Skin of body (tissue), 2 donors: Measurements from ENCODE around the gene CORIN. TPM values are rescaled to one million over a fixed set of nuclear protein-coding genes. Genes with fewer than 3 reads are reported as not detected.

Source experiments
- DNase-seq: peaks from one replicate; lab custom pipeline; 2025; lab: John Stamatoyannopoulos, UW
- total RNA-seq: library from RNA; depleted of rRNA; stranded (reverse); fragments of >200 nt; gene quantifications from one replicate; pipeline ENCODE4 v1.2.3, GENCODE V29; 2014

The CORIN gene
- total RNA-seq = 11.8 TPM

- DNase-seq = no peak
These were observed at the start of gene CORIN for GRCh38 chr4:47837908-47838294. Gene CORIN, minus strand, starts transcription at chr4:47838067. Its CDS starts 118 bp downstream, at chr4:47837949.

DNA sequence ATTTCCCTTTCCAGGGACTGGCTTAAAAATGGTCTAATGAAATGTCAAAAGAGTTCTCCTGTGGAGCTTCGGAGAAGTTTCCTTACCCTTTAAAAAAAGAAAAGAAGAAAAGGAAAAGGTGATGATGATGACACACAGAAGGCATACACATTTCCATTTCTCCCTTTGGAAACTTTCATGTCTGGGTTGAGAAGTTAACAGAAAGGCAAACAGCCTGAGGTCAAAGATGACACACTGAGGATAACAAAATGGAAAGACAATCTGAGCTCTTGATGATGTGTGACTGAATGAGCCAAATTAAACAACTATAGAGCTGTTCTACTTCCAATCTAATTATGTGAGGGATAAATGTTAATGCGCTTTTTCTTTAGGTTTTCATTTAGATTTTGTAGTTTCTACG lies 44.4 kb upstream of the CORIN start:
- no peak for DNase-seq

GRCh38 chr4:47879458-47879857 lies 41.6 kb upstream of the CORIN start:
- DNase-seq = no peak

- no peak for DNase-seq
These were observed 39.1 kb upstream of the CORIN start for GRCh38 chr4:47876784-47877546.

DNA sequence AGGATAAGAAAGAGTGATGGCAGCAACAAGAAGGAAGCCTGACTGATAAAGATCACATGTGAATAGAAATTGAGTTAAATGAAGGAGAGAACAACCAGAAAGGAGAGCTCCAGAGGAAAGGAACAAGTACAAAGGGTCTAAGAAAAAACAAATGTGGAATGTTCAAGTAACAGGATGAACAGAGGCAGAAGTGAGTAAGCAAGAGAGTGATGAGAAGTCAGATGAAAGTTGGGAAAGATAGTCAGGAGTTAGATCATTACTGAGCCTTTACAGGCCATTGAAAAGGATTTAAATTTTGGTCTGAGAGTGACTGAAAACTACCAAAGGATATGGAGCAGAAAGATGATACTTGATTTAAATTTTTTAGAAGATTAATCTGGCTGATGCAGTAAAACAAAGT lies 38.4 kb upstream of the CORIN start:
- no peak for DNase-seq

DNA sequence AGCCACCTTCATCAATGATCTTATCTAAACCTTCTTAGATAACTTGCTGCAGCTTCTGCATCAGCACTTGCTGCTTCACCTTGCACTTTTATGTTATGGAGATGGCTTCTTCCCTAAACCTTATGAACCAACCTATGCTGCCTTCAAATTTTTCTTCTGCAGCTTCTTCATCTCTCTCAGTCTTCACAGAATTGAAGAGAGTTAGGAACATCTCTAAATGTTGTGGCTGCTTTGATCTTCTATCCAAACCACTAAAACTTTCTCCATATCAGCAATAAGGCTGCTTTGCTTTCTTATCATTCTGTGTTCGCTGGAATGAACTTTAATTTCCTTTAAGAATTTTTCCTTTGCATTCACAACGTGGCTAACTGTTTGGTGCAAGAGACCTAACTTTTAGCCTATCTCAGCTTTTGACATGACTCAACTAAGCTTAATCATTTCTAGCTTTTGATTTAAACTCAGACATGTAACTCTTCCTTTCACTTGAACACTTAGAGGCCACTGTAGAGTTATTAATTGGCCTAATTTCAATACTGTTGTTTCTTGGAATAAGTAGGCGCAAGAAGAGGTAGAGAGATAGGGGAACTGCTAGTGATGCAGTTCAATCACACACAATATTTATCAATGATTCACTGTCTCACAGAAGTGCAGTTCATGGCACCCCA lies 36.1 kb upstream of the CORIN start:
- DNase-seq = no peak

DNA sequence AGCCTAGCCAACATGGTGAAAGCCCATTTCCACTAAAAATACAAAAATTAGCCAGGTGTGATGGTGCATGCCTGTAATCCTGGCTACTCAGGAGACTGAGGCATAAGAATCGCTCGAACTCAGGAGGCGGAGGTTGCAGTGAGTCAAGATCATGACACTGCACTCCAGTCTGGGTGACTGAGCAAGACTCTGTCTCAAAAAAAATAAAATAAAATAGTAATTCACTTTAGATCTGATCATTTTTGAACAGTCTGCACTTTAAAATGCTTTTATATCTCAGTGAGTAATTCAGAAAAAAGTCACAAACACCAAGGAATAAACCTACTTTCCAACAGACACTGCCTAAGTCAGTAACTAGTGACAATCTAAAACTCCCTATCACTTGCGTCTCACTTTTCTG lies 25.6 kb upstream of the CORIN start:
- DNase-seq = no peak

- no peak for DNase-seq
These were observed 24.4 kb upstream of the CORIN start for GRCh38 chr4:47862297-47862696.

- DNase-seq = no peak
These were observed 22.4 kb upstream of the CORIN start for GRCh38 chr4:47860305-47860704.

DNA sequence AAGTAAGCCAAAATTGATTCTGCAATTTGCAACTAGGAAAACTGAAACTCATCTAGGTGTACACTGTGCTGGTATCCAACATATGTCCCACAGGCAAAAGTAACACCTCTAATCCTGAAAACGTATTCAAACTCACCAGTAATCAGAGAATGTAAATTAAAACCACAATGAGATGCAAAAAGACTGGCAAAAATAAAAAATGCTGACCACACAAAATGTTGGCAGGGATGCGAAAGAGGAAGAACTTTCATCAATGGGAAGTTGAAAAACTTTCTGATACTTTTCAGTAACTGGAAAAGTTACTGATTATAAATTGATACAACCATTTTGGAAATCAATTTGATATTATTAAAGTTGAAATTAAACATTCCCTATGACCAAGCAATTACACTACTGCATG lies 20.1 kb upstream of the CORIN start:
- DNase-seq = no peak

DNA sequence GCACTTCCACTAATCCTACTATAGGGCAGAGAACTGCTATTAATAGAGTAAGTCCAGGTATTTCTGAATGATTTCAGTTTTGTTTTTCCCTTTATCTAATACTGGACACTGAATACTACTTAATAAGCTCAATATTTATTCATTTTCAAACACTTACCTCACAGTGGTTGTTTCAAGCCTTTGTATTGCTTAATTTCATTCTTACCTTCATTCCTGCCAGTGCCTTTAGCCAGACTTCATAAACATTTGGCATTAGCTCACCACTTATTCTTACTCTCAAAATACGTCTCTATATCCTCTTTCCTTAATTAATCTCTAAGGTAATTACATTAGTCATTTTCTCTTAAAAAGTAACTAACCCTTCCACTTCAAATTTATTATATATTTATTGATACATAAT lies 18.8 kb upstream of the CORIN start:
- DNase-seq = no peak

GRCh38 chr4:47855350-47855749 lies 17.5 kb upstream of the CORIN start:
- DNase-seq = no peak

GRCh38 chr4:47852136-47852535 lies 14.3 kb upstream of the CORIN start:
- DNase-seq = no peak

- no peak for DNase-seq
These were observed 11.6 kb upstream of the CORIN start for GRCh38 chr4:47849466-47849865.

- DNase-seq = no peak
These were observed 10.2 kb upstream of the CORIN start for GRCh38 chr4:47848041-47848440.

GRCh38 chr4:47842985-47843384 lies 5.1 kb upstream of the CORIN start:
- no peak for DNase-seq

GRCh38 chr4:47840291-47840690 lies 2.4 kb upstream of the CORIN start:
- DNase-seq = no peak

DNA sequence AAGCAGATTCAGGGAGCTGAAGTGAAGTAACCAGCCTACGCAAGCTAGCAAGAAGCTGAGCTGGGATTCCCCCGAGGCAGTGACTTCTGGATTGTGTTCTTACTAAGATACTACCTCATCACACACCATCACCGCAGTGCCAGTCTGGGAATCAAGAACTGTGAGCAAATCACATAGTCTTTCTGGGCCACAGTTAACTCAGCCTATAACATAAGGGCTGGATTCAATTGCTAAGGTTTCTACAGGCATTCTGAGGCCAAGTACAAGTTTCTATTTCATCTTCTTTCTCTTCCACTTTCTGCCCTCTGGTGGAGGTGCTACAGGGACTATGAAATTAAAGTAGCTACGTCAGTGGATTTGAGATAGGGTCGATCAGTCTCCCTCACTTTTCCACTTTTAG lies 1.4 kb upstream of the CORIN start:
- peak; percentile 15 for DNase-seq

GRCh38 chr4:47838445-47838844 lies 578 bp upstream of the CORIN start:
- DNase-seq = no peak

- DNase-seq = no peak
These were observed 566 bp downstream of the CORIN start for GRCh38 chr4:47837094-47837907.

DNA sequence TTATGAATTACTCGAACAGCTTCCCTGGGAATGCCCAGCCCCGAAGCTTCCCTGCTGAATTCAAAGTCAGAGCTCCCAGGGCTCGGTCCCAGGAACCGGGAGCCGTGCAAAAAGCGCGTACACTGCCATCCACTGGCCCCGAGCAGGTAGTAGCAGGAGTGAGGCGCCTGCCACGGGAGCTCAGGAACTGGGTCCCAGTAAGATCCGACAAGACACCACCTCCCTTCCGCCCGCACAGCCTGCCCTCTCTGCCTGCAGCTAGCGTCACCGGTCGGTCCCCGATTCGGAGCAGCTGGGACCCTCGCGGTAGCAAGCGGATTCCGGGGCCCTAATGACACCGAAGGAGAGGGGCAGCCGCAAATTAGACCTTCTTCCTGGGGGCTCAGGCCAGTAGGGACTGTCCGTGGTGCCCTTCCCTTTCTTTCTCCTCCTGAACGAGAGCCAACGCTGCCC lies 1.2 kb downstream of the CORIN start:
- peak; percentile 57 for DNase-seq

DNA sequence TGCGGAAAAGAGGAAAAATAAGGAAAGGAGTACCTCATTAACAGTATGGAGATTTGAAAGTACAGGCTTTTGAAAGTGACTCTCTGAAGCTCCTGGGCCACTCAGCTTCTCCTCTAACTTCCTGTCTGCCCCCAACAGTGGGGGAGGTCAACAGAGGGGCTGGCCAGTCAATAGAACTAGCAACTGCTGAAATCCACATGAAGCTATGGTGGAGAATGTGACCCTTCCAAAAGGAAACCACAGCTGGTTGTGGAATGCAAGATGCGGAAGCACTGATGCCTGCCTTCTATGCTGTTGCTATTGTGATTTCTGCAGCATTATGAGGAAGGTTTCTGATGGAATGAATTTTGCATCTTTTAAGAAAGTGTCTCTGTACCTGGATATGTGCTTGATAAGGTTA lies 2.4 kb downstream of the CORIN start:
- no peak for DNase-seq
